Stimulated activated CD4-positive, alpha-beta T cell treated with anti-CD3 and anti-CD28 coated beads, Interleukin-2, amount 100 ng/mL, for 4 hours (primary cell): ENCODE results near the gene CDK19.

Experiments
- DNase-seq: peaks from one replicate; pipeline ENCODE4 v3.0.0-alpha.2; 2020; ENCODE audit warnings: low read depth

Gene CDK19

DNA sequence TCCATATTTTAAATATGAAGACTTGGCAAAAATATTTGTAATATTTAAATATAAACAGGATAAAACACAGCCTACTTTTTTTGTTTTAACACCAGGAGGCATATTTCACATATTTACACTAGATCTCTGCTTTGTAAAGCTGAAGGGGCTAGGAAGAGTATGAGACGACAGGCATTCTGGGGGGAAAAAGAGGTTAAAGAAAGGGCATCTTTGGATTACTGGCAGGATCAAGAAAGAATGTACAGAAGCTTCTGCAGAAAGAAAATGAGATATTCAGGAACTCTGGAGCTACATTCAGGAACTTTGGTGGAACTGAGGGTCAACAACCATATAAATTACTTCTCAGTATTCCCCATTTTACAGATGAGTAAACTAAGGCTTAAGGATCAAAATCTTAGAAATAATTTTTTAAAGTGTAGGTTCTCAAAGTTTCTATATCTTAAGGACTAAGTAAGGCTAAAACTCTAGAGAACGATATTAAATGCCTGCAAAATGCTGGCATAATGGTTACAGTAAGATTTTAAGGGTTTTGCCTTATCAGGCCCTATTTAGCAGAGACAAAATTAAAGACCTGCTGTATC, 156.5 kb downstream of the CDK19 start:
- no peak for DNase-seq

DNA sequence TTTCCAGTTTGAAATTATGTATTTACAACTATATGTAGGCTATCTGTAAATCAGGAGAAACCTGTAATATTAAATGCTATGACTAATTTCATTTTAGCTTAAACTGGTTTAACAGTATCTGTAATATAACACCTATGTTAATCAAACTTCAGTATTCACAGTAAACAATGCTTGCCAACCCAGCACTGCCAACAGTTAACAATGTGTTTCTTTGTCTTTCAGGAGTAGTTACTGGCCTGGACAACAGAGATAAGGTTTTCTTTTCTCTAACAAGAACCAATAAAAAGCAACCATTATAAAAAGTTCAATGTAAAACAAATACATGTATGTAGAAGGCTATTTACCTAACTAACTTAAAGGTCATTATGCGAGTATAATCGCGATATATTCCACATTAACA, 158.8 kb downstream of the CDK19 start:
- no peak for DNase-seq

DNA sequence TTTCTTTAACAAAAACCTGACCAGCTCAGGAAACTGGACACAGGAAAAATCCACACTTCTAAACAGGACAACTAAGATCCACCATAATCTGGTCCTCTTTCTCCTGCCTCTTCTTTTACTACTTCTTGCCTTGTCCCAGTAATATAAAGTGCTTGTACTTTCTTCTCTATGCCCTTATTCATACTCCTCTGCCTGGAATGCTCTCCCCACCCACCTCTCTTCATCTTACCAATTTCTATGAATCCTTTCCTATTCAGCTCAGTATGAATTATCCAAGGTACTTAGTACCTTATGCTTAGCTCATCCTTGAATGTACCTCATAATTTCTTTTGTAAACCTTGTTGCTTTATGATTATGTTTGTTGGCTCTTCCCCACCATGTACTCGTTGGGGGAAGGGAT, 159.4 kb downstream of the CDK19 start:
- no peak for DNase-seq

GRCh38 chr6:110654096-110654820, 161.0 kb downstream of the CDK19 start:
- no peak for DNase-seq

DNA sequence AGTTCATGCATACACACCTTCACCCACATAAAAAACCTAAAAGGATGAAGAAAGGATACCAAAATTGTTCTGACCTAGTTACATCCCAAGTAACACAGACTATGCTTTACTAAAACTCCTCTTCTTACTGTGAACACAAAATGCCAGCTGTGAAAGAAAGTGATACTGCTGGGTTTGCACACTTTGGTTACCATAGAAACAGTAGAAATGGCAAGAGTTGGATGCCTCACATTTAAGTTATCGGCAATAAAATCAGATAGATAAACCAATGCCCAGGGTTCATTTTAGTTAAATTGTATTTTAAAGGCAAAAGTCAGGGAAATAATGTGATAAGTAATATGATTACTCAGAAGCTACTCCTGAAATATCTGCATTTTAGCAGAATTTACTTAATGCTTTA, 161.9 kb downstream of the CDK19 start:
- no peak for DNase-seq

DNA sequence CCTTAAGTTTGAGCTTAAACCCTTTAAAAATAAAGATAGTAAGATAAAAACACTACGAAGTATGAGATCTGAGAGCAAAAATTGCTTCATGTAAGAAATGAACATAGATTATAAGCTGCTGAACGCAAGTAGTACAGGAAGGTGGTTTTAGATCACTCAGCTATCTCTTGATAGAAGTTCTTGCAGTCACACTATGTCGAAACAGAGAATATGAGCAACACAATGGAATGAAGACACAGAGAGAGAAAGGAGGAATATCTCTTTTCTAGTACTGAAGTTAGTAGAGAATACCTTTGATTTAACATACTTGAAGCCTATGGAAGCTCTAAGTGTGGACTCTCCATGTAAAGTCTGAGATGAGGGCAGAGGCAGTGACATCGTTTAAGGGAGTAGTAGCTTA, 162.7 kb downstream of the CDK19 start:
- no peak for DNase-seq

GRCh38 chr6:110650755-110651154, 164.5 kb downstream of the CDK19 start:
- DNase-seq: no peak

- DNase-seq: no peak
Observed at GRCh38 chr6:110649704-110650103, 165.6 kb downstream of the CDK19 start.

- DNase-seq: no peak
Observed at GRCh38 chr6:110646951-110647910, 168.0 kb downstream of the CDK19 start.

DNA sequence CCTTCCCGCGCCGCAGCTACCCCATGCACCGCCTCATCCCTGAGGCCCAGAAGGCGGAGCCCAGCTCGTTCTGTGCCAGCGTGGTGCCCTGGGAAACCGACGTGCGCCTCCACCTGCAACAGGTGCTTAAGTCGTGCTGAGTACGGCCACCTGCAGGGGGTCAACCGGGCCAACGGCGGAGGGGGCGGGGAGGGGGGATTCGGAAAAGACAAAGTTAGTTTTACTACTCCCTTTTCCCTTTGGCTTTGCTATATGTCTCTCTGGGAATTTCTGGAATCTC, 168.9 kb downstream of the CDK19 start:
- no peak for DNase-seq

DNA sequence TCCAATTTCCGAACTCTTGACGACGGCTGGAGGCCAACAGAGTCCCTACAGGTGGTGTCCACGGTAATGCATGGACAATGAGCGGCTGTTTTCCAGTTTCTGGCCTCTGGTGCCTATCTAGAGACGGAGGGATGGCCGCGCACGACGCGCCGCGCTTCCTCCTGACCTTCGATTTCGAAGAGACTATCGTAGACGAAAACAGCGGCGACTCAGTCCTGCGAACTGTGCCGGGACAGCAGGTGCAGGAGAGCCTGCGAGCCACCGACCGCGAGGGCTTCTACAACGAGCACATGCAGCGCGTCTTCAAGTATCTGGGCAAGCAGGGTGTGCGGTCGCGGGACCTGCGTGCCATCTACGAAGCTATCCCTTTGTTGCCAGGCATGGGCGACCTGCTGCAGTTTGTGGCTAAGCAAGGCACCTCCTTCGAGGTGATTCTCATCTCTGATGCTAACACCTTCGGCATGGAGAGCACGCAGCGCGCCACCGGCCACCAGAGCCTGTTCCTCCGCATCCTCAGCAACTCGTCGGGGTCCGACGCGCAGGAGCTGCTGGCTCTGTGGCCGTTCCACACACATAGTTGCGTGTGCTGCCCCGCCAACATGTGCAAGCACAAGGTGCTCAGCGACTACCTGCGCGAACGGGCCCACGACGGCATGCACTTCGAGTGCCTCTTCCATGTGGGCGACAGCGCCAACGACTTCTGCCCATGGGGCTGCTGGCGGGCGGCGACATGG, 169.4 kb downstream of the CDK19 start:
- DNase-seq: no peak

DNA sequence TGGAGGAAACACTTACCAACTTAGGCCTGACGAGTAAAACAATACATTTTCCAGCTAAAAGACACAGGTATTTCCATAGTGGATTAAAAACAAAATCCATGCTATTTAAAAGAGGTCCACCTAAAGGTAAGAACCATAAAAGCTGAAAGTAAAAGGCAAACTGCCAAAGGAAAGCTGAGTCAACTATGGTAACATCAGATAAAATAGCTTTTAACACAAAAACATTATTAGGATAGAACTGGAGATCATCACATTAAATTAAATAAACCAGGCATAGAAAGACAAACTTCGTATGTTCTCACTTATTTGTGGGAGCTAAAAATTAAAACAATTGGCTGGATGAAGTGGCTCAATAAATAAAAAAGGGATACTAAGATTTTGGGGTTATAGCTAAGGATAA, 172.1 kb downstream of the CDK19 start:
- no peak for DNase-seq

DNA sequence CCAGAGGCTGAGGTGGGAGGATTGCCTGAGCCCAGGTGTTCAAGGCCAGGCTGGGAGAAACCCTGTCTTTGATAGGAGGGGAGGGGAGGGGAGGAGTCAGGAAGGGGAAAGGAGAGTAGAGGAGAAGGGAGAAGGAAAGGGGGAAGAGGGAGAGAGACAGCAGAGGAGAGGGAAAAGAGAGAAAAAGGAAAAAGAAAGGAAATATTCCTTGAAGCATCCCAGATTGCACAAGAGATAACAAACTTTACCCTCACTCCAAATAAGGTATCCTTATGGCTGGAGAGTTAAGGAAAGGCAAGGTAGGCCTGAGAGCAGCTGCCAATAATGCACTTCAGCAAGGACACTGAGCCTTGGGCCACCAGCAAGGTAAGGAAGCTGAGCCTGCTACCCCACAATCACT, 172.6 kb downstream of the CDK19 start:
- no peak for DNase-seq

- DNase-seq: no peak
Observed at GRCh38 chr6:110636781-110637180, 178.5 kb downstream of the CDK19 start.

- no peak for DNase-seq
Observed at GRCh38 chr6:110635096-110635495, 180.2 kb downstream of the CDK19 start.

DNA sequence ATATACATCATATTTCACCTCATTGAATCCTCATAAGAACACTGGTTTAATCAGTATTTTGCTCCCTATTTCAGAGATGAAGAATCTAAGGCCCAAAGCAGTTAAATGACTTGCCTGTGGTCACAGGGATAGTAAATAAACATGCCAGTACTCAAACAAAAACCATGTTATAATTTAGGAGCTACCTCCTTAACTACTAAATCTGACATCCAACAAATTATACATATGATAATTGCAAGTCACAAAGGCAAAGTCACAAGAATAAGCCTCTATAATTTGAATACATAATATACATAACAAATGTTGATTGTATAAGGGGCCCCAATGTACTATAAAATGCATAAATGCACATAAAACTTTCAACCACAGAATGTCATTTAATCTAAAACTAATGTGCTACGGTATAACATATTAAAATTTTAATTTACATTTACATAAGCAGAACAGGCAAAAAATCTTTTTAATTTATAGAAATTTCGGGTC, 181.5 kb downstream of the CDK19 start:
- DNase-seq: no peak

DNA sequence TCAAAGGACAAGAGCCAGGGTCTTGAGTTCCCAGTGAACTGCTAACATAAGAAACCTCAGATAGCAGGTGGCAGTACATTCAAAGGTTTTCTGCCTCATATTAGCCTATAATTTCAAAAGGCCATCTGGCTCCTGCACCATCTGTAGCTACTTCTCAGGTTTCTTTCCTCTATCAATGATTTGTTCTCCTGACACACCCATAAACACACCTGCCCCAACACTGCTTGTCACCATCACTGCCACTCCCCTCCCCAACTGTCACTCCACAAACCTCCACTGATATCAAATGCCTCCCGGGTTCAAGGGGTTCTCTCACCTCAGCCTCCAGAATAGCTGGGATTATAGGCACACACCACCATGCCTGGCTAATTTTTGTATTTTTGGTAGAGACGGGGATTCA, 186.1 kb downstream of the CDK19 start:
- no peak for DNase-seq

GRCh38 chr6:110628330-110628729, 186.9 kb downstream of the CDK19 start:
- no peak for DNase-seq

DNA sequence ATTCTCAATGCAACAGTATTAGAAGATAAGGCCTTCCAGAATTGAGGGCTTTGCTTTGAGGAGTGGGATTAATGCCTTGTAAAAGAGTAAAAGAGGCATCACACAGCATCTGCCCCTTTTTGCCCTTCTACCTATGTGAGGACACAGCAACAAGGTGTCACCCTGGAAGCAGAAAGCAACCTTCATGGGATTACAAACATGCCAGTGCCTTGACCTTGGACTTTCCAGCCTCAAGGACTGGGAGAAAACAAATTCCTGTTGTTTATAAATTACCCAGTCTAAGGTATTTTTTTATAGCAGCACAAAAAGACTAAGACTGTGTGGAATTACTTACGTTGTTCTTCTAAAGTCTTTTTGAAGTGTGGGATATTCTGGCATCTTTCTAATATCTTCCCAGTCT, 188.8 kb downstream of the CDK19 start:
- DNase-seq: no peak

GRCh38 chr6:110625883-110626282, 189.4 kb downstream of the CDK19 start:
- no peak for DNase-seq

GRCh38 chr6:110622912-110623578, 192.2 kb downstream of the CDK19 start:
- DNase-seq: no peak

GRCh38 chr6:110621061-110621460, 194.2 kb downstream of the CDK19 start:
- no peak for DNase-seq
